Epithelial cell of proximal tubule (primary cell): ENCODE measurements around the gene HBS1L. TPM values are rescaled to one million over a fixed set of nuclear protein-coding genes. Genes with fewer than 3 reads are reported as not detected.

Experiments
- DNase-seq: peaks from one replicate; pipeline ENCODE4 v3.0.0-alpha.2; 2011; ENCODE audit warnings: low read depth
- H3K4me3 ChIP-seq: 2 replicates; pipeline ENCODE4 v1.5.1; 2011; ENCODE audit warnings: low read depth, mild to moderate bottlenecking, low read length
- CTCF ChIP-seq: conservative IDR thresholded peaks from 2 replicates; pipeline ENCODE4 v1.5.1; 2012; ENCODE audit warnings: low read depth, mild to moderate bottlenecking, low read length
- total RNA-seq: library from RNA; depleted of rRNA; stranded (reverse); fragments of >200 nt; gene quantifications from 2 replicates; pipeline ENCODE4 v1.2.3, GENCODE V29; 2015

The HBS1L gene
- total RNA-seq, 1 donor from 2014 or later = 91.7 TPM

- TF ChIP-seq CTCF = no peak
- H3K4me3 ChIP-seq = no peak overlapping the region
- DNase-seq = no peak
These were observed 45.7 kb downstream of the HBS1L start for GRCh38 chr6:135008941-135009290.

- no peak for DNase-seq
- TF ChIP-seq CTCF = no peak
- H3K4me3 ChIP-seq = no peak overlapping the region
These were observed 46.3 kb downstream of the HBS1L start for GRCh38 chr6:135008072-135008940.

- no peak for TF ChIP-seq CTCF
- H3K4me3 ChIP-seq = no peak overlapping the region
- DNase-seq = no peak
These were observed 48.2 kb downstream of the HBS1L start for GRCh38 chr6:135006386-135006914.

- no peak overlapping the region for H3K4me3 ChIP-seq
- no peak for DNase-seq
- TF ChIP-seq CTCF = no peak
These were observed 50.2 kb downstream of the HBS1L start for GRCh38 chr6:135004399-135004798.

- DNase-seq = no peak
- H3K4me3 ChIP-seq = no peak overlapping the region
- TF ChIP-seq CTCF = no peak
These were observed 51.5 kb downstream of the HBS1L start for GRCh38 chr6:135002974-135003703.

GRCh38 chr6:135002229-135002844, 52.3 kb downstream of the HBS1L start:
- peak; percentile 71 for TF ChIP-seq CTCF
- no peak overlapping the region for H3K4me3 ChIP-seq
- no peak for DNase-seq
